BLaER1 (cell line): Measurements from ENCODE around the gene CD160.
"Not testable (repeated sequence)": the region's sequence is repeated elsewhere in the genome, so short reads cannot be mapped to it uniquely, and the experiment has no call there.

Source experiments
- H3K27ac ChIP-seq: shearing (Covaris generic); formaldehyde crosslinking; 2 replicates; pipeline ENCODE4 v1.8.1; 2022
- H3K27me3 ChIP-seq: shearing (Covaris generic); formaldehyde crosslinking; 2 replicates; pipeline ENCODE4 v1.8.1; 2022
- H3K36me3 ChIP-seq: shearing (Covaris generic); formaldehyde crosslinking; 2 replicates; pipeline ENCODE4 v1.8.1; 2022
- H3K4me1 ChIP-seq: shearing (Covaris generic); formaldehyde crosslinking; 2 replicates; pipeline ENCODE4 v1.8.1; 2022
- H3K4me2 ChIP-seq: shearing (Covaris generic); formaldehyde crosslinking; 2 replicates; pipeline ENCODE4 v1.8.1; 2022
- H3K4me3 ChIP-seq: shearing (Covaris generic); formaldehyde crosslinking; 2 replicates; pipeline ENCODE4 v1.8.1; 2022
- H3K9ac ChIP-seq: shearing (Covaris generic); formaldehyde crosslinking; 2 replicates; pipeline ENCODE4 v1.8.1; 2022
- H3K9me3 ChIP-seq: shearing (Covaris generic); formaldehyde crosslinking; 2 replicates; pipeline ENCODE4 v1.8.1; 2022
- H4K20me1 ChIP-seq: shearing (Covaris generic); formaldehyde crosslinking; 2 replicates; pipeline ENCODE4 v1.8.1; 2022
- Cebpa-rat ChIP-seq: shearing (Covaris generic); IDR thresholded peaks from 2 replicates; pipeline ENCODE4 v1.8.1; 2022

The CD160 gene

DNA sequence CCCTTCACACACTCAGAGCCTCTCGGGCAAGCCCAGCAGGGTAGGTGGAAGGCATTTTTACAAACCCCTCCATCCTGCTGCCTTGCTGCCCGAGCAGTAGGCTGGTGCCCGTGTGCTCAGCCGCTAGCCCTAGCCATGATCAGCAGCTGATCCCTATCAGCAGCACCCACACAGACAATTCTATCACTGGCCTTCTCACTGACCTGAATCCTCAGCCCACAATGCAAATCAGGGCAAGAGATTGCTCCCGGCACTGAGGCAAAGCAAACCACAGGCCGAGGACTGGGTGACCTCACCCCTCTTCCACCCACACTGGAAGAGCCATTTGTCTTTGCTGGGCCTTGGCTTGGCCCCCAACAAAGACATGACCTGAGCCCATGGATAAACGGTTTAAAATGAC, 11.2 kb upstream of the CD160 start:
- no peaks in the 10 kb centered on the region for H3K27me3 ChIP-seq
- H3K4me2 ChIP-seq, result no peak overlapping the region
- H3K36me3 ChIP-seq, result no peaks in the 10 kb centered on the region
- H4K20me1 ChIP-seq, result no peaks in the 10 kb centered on the region
- no peak for TF ChIP-seq Cebpa-rat
- H3K9ac ChIP-seq, result no peak overlapping the region
- H3K4me3 ChIP-seq, result no peak overlapping the region
- no peaks in the 10 kb centered on the region for H3K4me1 ChIP-seq
- no peak overlapping the region for H3K27ac ChIP-seq
- H3K9me3 ChIP-seq, result no peaks in the 10 kb centered on the region

DNA sequence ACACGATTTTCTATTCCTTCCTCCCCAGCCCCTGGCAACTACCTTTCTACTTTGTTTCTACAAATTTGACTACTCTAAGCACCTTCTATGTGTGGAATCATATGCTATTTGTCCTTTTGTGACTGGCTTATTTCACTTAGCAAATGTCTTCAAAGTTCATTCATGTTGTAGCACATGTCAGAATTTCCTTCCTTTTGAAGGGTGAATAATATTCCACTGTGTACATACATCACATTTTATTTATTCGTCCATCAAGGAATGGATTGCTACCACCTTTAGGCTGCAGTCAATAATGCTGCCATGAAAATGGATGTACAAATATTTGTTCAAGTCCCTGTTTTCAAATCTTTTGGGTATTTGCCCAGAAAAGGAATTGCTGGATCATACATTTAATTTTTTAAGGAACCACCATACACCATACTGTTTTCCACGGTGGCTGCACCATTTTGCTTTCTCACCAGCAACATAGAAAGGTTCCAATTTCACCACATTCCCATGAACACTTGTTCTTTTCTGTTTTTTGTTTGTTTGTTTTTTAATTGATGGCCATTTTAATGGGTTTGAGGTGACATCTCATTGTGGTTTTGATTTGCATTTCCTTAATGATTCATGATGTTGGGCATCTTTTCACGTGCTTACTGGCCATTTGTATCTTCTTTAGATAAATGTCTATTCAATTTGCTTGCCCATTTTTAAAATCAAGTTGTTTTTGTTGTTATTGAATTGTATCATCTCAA, 8.8 kb upstream of the CD160 start:
- no peaks in the 10 kb centered on the region for H3K36me3 ChIP-seq
- no peak overlapping the region for H3K27ac ChIP-seq
- H3K4me3 ChIP-seq, result no peak overlapping the region
- H4K20me1 ChIP-seq, result no peaks in the 10 kb centered on the region
- no peak overlapping the region for H3K9ac ChIP-seq
- no peak for TF ChIP-seq Cebpa-rat
- H3K9me3 ChIP-seq, result no peaks in the 10 kb centered on the region
- no peaks in the 10 kb centered on the region for H3K4me1 ChIP-seq
- no peaks in the 10 kb centered on the region for H3K27me3 ChIP-seq
- no peak overlapping the region for H3K4me2 ChIP-seq

DNA sequence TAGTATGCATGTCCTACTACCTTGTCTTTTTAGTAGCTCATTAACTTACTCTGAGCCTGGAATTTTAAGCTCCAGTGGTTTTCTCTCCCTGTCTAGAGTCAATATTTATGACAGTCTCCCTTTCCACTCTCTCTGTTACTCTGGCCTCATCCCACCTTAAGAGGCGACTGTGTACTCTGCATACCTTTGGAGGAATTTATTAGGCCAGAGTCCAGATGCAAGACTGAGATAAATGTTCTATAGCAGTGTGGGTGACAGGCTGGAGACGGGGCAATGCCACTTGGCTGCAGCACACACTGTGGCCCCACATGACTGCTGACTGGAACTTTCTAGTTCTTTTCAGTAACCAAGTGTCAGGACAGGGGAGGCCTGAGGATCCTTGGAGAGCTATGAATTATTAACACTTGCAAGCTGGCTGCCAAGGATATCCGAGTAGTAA, 8.1 kb upstream of the CD160 start:
- no peaks in the 10 kb centered on the region for H3K4me1 ChIP-seq
- no peak overlapping the region for H3K27ac ChIP-seq
- no peaks in the 10 kb centered on the region for H3K9me3 ChIP-seq

DNA sequence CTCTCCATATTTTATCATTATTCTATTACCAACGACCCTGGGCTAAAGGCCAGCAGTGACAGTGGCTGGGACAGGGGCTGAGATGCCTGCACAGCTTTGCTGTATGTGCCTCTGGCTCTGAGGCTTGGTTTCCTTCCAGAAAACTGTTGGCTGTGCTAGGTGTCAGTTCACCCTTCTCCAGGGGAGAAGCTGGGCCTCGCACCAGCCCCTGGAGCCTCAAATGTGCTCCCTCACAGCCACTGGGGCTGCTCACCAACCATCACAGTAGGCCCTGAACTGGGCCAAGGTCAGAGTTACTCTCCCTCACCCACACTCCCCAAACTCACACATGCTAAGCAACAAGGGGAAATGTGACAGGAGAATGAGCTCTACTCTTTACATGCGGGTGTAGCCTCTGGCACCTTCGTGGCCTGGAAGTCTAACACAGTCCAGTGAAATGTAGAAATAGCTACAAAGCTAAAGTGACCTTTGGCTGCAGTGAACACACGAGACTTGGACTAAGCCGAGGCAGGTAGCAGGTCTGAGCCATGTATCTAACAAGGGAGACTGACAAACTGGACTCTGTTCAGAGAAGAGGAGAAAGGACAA, 4.7 kb upstream of the CD160 start:
- Histone ChIP-seq H3K27ac (no peak overlapping the region), H3K9ac (no peak overlapping the region), H4K20me1 (no peaks in the 10 kb centered on the region), H3K36me3 (no peaks in the 10 kb centered on the region), H3K4me1 (no peaks in the 10 kb centered on the region), H3K27me3 (no peaks in the 10 kb centered on the region), H3K9me3 (no peaks in the 10 kb centered on the region), H3K4me2 (no peak overlapping the region), H3K4me3 (no peak overlapping the region)
- no peak for TF ChIP-seq Cebpa-rat

More for the DNA sequence above, 8.1 kb upstream of the CD160 start:
- no peaks in the 10 kb centered on the region for H3K27me3 ChIP-seq
- H3K9ac ChIP-seq, result no peak overlapping the region
- H3K36me3 ChIP-seq, result no peaks in the 10 kb centered on the region
- no peak overlapping the region for H3K4me2 ChIP-seq
- no peak for TF ChIP-seq Cebpa-rat
- H4K20me1 ChIP-seq, result no peaks in the 10 kb centered on the region
- no peak overlapping the region for H3K4me3 ChIP-seq

DNA sequence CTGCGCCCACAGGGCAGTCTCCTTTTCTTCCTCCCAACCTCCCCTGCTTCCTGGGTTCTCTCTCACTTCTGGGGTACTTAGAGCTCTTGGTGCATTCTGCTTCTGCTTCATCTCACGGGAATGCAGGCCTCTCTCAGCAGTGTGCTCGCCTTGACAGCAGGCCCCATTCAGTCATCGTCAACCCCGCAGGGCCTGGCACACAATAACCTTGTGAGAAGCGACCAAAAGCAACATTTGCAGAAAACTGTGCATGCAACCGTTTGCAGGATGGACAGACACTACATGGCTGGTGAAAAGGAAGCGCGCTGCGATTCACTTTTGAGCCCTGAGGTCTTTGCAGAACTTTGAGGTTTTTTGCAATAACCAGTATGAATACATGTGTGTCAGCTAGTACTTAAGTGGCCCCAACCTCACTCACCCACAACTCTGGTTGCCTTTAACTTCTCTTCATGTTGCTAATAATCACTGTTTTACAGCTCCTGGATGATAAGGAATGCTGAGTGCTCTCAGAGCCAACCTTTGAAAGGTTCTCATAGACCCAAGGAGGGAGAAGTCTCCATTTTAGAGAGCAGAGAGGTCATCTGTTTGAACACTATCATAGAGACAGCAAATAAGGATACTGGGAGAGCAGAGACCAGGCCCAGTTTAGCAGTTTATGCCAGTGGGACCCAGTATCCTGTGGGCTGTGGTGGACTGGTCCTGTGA, 2.5 kb upstream of the CD160 start:
- Histone ChIP-seq H3K4me1 (peaks cover 8% of the 10 kb centered on the region; the same call in 1 of the 2 replicates), H4K20me1 (no peaks in the 10 kb centered on the region), H3K36me3 (no peaks in the 10 kb centered on the region), H3K4me3 (no peak overlapping the region), H3K4me2 (no peak overlapping the region), H3K9me3 (no peaks in the 10 kb centered on the region), H3K9ac (no peak overlapping the region), H3K27ac (no peak overlapping the region), H3K27me3 (peaks cover 13% of the 10 kb centered on the region)
- TF ChIP-seq Cebpa-rat, result no peak

DNA sequence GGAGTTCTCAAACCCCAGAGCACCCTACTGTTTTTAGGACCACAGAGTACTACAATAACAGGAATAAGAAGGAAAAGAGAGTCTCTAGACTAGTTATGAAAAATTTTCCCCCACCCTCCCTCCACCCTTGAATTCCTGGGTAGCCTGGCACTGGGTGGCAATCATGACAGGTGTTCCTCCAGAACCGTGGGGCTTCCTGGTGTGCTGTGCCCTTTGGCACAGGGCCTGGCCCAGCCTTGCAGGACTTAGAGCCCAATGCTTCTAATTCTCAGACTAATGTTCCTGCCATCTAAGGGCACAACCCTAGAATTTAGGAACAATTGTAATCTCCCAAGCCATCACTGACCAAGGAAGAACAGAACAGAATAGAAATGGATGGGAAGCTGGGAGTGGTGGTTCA, 1.5 kb upstream of the CD160 start:
- TF ChIP-seq Cebpa-rat, result no peak
- H3K9me3 ChIP-seq, result no peaks in the 10 kb centered on the region

DNA sequence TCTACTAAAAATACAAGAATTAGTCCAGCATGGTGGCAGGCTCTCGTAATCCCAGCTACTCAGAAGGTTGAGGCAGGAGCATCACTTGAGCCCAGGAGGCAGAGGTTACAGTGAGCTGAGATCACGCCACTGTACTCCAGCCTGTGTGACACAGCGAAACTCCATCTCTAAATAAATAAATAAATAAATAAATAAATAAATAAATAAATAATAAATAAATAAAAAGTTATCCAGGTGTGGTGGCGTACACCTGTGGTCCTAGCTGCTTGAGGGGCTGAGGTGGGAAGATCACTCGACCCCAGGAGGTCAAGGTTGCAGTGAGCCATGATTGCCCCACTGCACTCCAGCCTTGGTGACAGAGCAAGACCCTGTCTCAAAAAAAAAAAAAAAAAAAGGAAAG, 834 bp upstream of the CD160 start:
- H3K36me3 ChIP-seq, H3K9me3 ChIP-seq, H3K4me1 ChIP-seq, H3K4me3 ChIP-seq, H3K4me2 ChIP-seq, H3K27ac ChIP-seq, H3K9ac ChIP-seq, H4K20me1 ChIP-seq: not testable (repeated sequence)
- peaks cover 13% of the 10 kb centered on the region for H3K27me3 ChIP-seq

More for the DNA sequence above, 1.5 kb upstream of the CD160 start:
- H3K4me1 ChIP-seq, result peaks cover 8% of the 10 kb centered on the region; the same call in 1 of the 2 replicates
- no peaks in the 10 kb centered on the region for H4K20me1 ChIP-seq
- peaks cover 13% of the 10 kb centered on the region for H3K27me3 ChIP-seq
- H3K9ac ChIP-seq, result no peak overlapping the region
- no peak overlapping the region for H3K4me3 ChIP-seq
- H3K36me3 ChIP-seq, result no peaks in the 10 kb centered on the region
- H3K4me2 ChIP-seq, result no peak overlapping the region
- no peak overlapping the region for H3K27ac ChIP-seq

DNA sequence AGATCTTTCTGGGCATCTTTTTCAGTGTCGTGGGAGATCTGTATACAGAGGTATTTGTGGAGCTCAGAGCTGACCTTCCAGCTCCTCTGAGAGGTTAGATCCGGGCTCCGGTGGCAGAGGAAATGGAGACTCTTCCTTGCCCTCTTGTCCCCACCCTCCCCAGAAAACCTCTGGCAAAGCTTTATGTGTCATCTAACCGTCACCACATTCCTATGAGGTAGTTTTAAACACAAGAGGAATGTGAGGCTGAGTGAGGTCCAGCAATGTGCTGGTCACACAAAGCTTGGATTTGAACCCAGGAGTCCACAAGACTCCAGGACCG, 1.2 kb downstream of the CD160 start:
- H3K9ac ChIP-seq, result no peak overlapping the region
- H3K27me3 ChIP-seq, result peaks cover 13% of the 10 kb centered on the region
- no peaks in the 10 kb centered on the region for H3K9me3 ChIP-seq
- no peaks in the 10 kb centered on the region for H3K36me3 ChIP-seq
- H3K4me3 ChIP-seq, result no peak overlapping the region
- no peak overlapping the region for H3K27ac ChIP-seq
- no peaks in the 10 kb centered on the region for H4K20me1 ChIP-seq
- H3K4me2 ChIP-seq, result peak overlapping the region; percentile 82; the same call in 1 of the 2 replicates
- H3K4me1 ChIP-seq, result peaks cover 8% of the 10 kb centered on the region; the same call in 1 of the 2 replicates
- no peak for TF ChIP-seq Cebpa-rat

DNA sequence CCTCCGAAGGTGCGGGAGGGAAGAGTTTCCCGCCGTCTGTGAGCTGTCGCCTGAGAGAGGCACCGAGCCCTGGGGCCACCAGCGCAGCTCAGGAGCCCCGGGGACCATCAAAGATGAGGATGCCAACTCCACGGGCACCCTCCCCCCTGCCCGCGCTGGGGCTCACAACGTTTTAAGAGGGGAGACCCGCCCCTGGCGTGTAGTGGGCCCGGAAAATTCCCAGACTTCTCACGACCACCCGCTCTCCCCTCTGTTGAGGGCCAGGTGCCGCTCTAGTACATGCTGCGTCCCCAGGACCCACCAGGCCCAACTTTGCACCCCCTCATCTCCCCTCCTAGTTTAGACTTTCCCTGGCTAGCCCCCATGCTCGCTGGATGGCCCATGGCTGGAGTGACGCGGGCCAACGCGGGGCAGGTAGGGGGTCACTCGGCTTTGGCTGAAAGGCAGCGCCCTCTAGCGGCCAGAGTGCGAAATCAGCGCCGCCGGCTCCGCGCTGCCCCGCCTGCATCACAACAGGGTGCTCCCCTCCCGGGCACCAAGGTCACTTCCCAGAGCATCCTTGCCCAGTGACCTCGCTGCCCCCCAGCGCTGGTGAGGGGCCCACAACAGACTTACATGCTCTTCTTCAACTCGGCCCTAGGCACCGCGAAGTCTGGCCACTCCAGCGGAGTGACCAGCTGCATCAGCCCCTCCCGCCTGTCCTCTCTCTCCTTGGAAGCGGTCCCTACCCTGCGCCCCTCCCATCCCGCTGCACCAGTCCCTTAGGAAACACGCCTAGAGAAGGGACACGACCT, 1.8 kb downstream of the CD160 start:
- Histone ChIP-seq H3K36me3 (no peaks in the 10 kb centered on the region), H3K4me2 (peak overlapping the region; percentile 82), H3K9ac (no peak overlapping the region), H4K20me1 (no peaks in the 10 kb centered on the region), H3K27ac (no peak overlapping the region), H3K27me3 (peaks cover 13% of the 10 kb centered on the region), H3K9me3 (no peaks in the 10 kb centered on the region), H3K4me1 (peaks cover 8% of the 10 kb centered on the region; the same call in 1 of the 2 replicates), H3K4me3 (0 out of 2 replicates have a peak overlapping the region, but pooled peaks have one; percentile 46)
- no peak for TF ChIP-seq Cebpa-rat

DNA sequence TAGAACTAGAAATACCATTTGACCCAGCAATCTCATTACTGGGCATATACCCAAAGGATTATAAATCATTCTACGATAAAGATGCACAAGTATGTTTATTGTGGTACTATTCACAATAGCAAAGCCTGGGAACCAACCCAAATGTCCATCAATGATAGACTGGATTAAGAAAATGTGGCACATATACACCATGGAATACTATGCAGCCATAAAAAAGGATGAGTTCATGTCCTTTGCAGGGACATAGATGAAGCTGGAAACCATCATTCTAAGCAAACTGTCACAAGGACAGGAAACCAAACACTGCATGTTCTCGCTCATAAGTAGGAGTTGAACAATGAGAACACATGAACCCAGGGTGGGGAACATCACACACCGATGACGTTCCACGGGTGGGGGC, 6.9 kb downstream of the CD160 start:
- not testable (repeated sequence) for H3K27ac ChIP-seq, H4K20me1 ChIP-seq, H3K9me3 ChIP-seq, H3K9ac ChIP-seq, H3K4me1 ChIP-seq, H3K4me2 ChIP-seq, H3K27me3 ChIP-seq, H3K4me3 ChIP-seq, H3K36me3 ChIP-seq
